ENCODE data around the gene GPR137B. TPM values are rescaled to one million over a fixed set of nuclear protein-coding genes. Genes with fewer than 3 reads are reported as not detected.
A peak's percentile ranks its signal among the peaks of the same experiment; 100 is the strongest.
"Not testable (repeated sequence)": the region's sequence is repeated elsewhere in the genome, so short reads cannot be mapped to it uniquely, and the experiment has no call there.

GPR137B gene, protein sequence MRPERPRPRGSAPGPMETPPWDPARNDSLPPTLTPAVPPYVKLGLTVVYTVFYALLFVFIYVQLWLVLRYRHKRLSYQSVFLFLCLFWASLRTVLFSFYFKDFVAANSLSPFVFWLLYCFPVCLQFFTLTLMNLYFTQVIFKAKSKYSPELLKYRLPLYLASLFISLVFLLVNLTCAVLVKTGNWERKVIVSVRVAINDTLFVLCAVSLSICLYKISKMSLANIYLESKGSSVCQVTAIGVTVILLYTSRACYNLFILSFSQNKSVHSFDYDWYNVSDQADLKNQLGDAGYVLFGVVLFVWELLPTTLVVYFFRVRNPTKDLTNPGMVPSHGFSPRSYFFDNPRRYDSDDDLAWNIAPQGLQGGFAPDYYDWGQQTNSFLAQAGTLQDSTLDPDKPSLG
- 11.8 and 12.4 TPM in 2 replicates for total RNA-seq
- long read RNA-seq, partial matches to known transcripts: 3 of 6 reads
- long read RNA-seq, other reads (novel, unspliced or antisense): 1 of 6 reads

DNA sequence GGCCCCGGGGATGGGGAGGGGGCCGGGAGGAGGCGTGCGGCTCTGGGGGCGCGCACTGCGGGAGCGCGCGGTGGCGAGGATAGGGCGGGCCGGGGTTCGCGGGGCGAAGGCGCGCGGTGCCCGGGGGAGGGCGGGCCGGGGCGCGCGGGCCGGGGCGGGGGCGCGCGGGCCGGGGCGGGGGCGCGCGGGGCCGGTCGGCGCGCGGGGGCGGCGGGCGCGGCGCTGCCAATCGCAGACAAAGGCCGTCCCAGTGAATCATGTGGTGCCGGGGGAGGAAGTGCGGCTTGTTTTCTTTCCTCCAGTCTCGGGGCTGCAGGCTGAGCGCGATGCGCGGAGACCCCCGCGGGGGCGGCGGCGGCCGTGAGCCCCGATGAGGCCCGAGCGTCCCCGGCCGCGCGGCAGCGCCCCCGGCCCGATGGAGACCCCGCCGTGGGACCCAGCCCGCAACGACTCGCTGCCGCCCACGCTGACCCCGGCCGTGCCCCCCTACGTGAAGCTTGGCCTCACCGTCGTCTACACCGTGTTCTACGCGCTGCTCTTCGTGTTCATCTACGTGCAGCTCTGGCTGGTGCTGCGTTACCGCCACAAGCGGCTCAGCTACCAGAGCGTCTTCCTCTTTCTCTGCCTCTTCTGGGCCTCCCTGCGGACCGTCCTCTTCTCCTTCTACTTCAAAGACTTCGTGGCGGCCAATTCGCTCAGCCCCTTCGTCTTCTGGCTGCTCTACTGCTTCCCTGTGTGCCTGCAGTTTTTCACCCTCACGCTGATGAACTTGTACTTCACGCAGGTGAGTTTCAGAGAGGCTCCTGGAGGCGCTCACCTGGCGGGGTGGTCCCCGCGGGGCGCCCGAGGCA is at the start of gene GPR137B:
TSS of gene GPR137B (plus strand) at position 287 of the 851 bp plus-strand sequence. CDS start at position 371, 84 bp downstream.
- Mint-ChIP-seq H3K4me1 (peaks cover 33% of the 10 kb centered on the region), H3K36me3 (ENCODE audit: low read depth) (no peaks in the 10 kb centered on the region), H3K9me3 (no peaks in the 10 kb centered on the region), H3K27me3 (ENCODE audit: low read depth) (peaks cover 50% of the 10 kb centered on the region), H3K4me3 (peak within 1 kb of the TSS; percentile 93), H3K27ac (ENCODE audit: unreplicated experiment) (peak within 1 kb of the TSS; percentile 97)
- peak; percentile 38 for DNase-seq (ENCODE audit: low read depth, low spot score)
- TF ChIP-seq, protein P1, sequence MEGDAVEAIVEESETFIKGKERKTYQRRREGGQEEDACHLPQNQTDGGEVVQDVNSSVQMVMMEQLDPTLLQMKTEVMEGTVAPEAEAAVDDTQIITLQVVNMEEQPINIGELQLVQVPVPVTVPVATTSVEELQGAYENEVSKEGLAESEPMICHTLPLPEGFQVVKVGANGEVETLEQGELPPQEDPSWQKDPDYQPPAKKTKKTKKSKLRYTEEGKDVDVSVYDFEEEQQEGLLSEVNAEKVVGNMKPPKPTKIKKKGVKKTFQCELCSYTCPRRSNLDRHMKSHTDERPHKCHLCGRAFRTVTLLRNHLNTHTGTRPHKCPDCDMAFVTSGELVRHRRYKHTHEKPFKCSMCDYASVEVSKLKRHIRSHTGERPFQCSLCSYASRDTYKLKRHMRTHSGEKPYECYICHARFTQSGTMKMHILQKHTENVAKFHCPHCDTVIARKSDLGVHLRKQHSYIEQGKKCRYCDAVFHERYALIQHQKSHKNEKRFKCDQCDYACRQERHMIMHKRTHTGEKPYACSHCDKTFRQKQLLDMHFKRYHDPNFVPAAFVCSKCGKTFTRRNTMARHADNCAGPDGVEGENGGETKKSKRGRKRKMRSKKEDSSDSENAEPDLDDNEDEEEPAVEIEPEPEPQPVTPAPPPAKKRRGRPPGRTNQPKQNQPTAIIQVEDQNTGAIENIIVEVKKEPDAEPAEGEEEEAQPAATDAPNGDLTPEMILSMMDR (conservative IDR thresholded peaks at IDR 0.05): no peak

DNA sequence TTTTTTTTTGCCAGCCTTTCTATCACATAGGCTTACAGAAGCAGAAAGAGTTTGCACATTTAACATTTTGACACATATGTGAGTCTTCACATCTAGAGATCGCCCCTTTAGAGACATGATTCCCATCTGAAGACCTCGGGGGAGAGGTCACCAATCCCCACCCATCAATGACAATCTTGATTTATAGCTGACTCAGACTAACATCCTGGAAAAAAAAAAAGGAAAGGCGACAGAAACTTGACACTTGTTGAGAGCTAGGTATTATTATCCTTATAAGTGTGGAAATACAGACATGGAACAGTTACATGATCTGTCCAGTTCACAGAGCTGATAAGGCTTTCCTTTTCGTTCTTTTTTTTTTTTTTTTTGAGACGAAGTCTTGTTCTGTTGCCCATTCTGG is 49.4 kb upstream of the GPR137B start:
- no peak for DNase-seq (ENCODE audit: low read depth, low spot score)
- peaks cover 7% of the 10 kb centered on the region for H3K4me1 Mint-ChIP-seq
- peaks cover 10% of the 10 kb centered on the region for H3K9me3 Mint-ChIP-seq
- H3K36me3 Mint-ChIP-seq (ENCODE audit: low read depth): peaks cover 6% of the 10 kb centered on the region
- no peak overlapping the region for H3K4me3 Mint-ChIP-seq
- TF ChIP-seq, protein P1 (conservative IDR thresholded peaks at IDR 0.05): no peak
- no peaks in the 10 kb centered on the region for H3K27me3 Mint-ChIP-seq (ENCODE audit: low read depth)
- no peak overlapping the region for H3K27ac Mint-ChIP-seq (ENCODE audit: unreplicated experiment)

GRCh38 chr1:236095705-236096520 is 46.4 kb upstream of the GPR137B start:
- peaks cover 11% of the 10 kb centered on the region for H3K4me1 Mint-ChIP-seq
- no peak overlapping the region for H3K4me3 Mint-ChIP-seq
- DNase-seq (ENCODE audit: low read depth, low spot score): no peak
- no peak overlapping the region for H3K27ac Mint-ChIP-seq (ENCODE audit: unreplicated experiment)
- peaks cover 10% of the 10 kb centered on the region for H3K9me3 Mint-ChIP-seq
- no peaks in the 10 kb centered on the region for H3K27me3 Mint-ChIP-seq (ENCODE audit: low read depth)
- TF ChIP-seq, protein P1 (conservative IDR thresholded peaks at IDR 0.05): no peak
- peaks cover 6% of the 10 kb centered on the region for H3K36me3 Mint-ChIP-seq (ENCODE audit: low read depth)

DNA sequence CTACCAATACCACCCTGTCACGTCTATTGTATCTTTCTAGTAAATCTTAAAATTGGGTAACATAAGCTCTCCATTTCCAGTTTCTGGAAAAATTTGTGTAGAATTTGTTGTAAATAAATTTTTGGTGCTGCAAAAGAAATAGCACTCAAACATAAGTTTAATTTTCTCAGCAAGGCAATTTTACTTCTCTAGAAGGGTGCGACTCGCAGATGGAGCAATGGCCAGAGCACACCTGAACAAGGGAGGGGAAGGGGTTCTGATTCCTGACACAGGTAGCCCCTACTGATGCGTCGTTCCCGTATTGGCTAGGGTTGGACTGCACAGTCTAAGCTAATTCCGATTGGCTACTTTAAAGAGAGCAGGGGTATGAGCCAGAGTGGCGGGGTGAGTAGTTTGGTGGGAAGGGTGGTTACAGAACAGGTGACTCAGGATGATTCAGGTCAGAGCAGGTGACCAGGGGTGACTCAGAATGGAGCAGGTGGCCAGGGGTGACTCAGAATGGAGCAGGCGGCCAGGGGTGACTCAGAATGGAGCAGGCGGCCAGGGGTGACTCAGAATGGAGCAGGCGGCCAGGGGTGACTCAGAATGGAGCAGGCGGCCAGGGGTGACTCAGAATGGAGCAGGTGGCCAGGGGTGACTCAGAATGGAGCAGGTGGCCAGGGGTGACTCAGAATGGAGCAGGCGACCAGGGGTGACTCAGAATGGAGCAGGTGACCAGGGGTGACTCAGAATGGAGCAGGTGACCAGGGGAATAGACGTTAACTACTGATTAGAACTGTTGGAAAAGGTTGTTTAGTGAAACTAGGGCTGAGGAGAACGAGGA is 45.5 kb upstream of the GPR137B start:
- H3K9me3 Mint-ChIP-seq; H3K4me1 Mint-ChIP-seq; H3K4me3 Mint-ChIP-seq; H3K27ac Mint-ChIP-seq (ENCODE audit: unreplicated experiment); H3K27me3 Mint-ChIP-seq (ENCODE audit: low read depth); H3K36me3 Mint-ChIP-seq (ENCODE audit: low read depth): not testable (repeated sequence)
- DNase-seq (ENCODE audit: low read depth, low spot score): peak; percentile 36

DNA sequence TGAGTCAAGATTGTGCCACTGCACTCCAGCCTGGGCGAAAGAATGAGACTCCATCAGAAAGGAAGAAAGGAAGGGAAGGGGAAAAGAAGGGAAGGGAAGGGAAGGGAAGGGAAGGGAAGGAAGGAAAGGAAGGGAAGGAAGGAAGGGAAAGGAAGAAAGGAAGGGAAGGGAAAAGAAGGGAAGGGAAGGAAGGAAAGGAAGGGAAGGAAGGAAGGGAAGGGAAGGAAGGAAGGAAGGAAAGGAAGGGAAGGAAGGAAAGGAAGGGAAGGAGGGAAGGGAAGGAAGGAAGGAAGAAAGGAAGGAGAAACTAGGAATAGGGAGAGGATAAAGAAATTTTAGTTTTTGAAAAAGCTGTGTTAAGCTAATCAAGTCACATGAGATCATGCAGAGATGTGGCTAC is 44.1 kb upstream of the GPR137B start:
- Mint-ChIP-seq H3K27ac (ENCODE audit: unreplicated experiment) (no peak overlapping the region), H3K9me3 (peaks cover 10% of the 10 kb centered on the region), H3K36me3 (ENCODE audit: low read depth) (peaks cover 6% of the 10 kb centered on the region), H3K4me1 (peaks cover 4% of the 10 kb centered on the region), H3K4me3 (no peak overlapping the region), H3K27me3 (ENCODE audit: low read depth) (no peaks in the 10 kb centered on the region)
- TF ChIP-seq, protein P1 (conservative IDR thresholded peaks at IDR 0.05): no peak
- no peak for DNase-seq (ENCODE audit: low read depth, low spot score)
